GM12873 (cell line): ENCODE results near the gene UFSP1.

Experiments used
- TF ChIP-seq, protein P1 (sequence below): IDR thresholded peaks from 2 replicates; pipeline ENCODE4 v1.5.1; 2012; ENCODE audit warnings: low read depth, mild to moderate bottlenecking, moderate library complexity, low read length, control low read depth; ENCODE audit not compliant: insufficient read depth; ENCODE audit errors: missing control alignments

UFSP1 gene

DNA sequence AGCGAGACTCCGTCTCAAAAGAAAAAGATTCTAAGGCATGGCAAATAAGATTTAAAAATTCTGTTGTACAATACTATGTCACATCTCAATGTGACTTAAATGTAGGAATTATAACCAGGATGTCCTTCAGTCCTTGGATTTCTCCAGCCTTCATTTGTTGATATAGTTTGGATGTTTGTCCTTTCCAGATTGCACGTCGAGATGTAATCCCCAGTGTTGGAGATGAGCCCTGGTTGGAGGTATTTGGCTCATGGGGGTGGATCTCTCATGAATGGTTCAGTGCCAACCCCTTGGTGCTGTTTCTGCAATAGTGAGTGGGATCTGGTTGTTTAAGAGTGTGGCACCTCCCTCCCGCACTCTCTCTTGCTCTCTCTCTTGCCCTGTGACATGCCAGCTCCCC is 19.0 kb upstream of the UFSP1 start:
- TF ChIP-seq, protein P1, sequence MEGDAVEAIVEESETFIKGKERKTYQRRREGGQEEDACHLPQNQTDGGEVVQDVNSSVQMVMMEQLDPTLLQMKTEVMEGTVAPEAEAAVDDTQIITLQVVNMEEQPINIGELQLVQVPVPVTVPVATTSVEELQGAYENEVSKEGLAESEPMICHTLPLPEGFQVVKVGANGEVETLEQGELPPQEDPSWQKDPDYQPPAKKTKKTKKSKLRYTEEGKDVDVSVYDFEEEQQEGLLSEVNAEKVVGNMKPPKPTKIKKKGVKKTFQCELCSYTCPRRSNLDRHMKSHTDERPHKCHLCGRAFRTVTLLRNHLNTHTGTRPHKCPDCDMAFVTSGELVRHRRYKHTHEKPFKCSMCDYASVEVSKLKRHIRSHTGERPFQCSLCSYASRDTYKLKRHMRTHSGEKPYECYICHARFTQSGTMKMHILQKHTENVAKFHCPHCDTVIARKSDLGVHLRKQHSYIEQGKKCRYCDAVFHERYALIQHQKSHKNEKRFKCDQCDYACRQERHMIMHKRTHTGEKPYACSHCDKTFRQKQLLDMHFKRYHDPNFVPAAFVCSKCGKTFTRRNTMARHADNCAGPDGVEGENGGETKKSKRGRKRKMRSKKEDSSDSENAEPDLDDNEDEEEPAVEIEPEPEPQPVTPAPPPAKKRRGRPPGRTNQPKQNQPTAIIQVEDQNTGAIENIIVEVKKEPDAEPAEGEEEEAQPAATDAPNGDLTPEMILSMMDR = no peak

DNA sequence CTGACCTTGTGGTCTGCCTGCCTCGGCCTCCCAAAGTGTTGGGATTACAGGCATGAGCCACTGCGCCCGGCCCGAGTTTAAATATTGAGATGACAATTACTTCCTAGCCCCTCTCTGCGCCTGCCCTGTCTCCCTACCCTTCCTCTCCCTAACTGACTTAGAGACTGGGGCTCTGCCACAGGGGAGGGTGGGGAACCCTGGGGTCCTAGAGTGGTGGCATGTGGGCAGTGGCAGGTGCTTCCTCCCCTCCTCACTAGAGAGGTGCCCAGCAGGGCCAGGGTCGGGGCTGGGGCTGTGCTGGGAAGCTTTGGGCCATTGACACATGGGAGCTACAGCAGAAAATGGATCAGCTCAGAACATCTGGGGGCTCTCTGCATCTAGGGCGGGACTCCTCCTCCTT is 13.1 kb upstream of the UFSP1 start:
- TF ChIP-seq, protein P1 = no peak

DNA sequence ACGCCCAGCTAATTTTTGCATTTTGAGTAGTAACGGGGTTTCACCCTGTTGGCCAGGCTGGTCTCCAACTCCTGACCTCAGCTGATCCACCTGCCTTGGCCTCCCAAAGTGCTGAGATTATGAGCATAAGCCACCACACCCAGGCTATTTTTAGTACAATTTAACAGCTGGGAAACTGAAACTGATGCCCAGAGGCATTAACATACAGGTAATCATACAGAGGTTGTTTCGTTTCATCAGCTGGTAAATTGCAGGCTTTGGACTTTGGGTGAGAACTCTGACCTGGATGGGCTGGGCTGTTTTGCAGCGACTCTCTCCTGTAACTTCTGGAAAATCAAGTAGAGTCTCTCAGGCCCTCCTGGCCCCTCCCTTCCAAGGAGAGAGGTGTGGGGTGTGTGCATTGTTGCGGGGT is 12.4 kb upstream of the UFSP1 start:
- TF ChIP-seq, protein P1 = no peak

DNA sequence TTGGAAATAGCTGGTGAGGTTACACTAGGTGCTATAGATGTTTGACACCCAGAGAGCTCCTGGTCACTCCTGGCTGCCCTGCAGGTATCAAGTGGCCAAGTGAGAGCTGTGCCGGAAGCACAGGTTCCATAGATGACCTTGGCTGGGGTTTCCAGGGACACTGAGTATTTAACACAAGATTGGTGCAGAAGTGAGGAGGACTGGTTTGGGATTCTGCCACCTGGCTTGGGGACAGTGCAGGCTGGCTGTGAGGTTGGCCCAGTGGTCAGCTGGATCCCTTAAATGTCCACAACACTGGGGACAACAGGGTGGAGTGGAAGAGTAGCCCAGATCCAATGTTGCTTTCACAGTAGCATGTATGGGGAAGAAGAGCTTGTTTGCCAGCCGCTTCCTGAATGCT is 11.5 kb upstream of the UFSP1 start:
- TF ChIP-seq, protein P1 = no peak

DNA sequence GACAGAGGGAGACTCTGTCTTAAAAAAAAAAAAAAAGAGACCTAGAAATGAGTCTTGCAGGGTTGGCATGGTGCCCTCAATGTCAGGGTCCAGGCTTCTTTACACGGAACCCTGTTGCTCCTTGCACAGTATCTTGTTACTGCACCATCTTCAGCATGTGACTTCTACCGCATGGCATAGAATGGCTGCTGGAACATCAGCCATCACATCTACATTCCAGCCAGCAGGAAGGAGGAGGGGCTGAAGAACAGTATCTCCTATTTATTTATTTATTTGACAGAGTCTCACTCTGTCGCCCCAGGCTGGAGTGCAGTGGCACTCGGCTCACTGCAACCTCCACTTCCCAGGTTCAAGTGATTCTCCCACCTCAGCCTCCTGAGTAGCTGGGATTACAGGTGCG is 9.9 kb upstream of the UFSP1 start:
- TF ChIP-seq, protein P1 = no peak

DNA sequence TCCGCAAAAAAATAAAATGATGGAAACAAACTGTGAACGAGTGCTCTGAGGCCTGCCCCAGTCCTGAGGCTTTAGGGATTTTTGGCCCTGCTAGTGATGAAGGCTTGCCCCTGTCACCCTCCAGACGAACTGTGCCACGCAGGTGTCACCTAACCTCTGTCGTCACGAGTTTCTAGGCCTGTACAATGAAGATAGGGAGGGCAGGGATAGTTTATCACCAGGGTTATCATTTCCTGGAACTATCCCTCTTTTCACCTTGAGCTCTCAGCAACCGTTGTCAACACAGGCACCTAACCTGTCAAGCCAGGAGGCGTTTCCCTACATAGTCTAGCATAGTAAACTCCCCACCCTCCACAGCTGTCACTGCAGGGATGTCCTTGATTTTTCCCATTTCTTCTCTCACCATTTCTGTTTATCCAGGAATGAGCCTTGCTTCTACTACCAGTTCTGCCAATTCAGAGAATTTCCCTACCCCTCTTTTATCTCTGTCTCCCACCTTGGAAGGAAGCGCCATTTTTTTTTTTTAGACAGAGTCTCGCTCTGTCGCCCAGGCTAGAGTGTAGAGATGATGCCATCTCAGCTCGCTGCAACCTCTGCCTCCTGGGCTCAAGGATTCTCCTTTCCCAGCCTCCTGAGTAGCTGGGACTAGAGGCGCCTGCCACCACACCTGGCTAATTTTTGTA is 8.4 kb upstream of the UFSP1 start:
- TF ChIP-seq, protein P1 = no peak

DNA sequence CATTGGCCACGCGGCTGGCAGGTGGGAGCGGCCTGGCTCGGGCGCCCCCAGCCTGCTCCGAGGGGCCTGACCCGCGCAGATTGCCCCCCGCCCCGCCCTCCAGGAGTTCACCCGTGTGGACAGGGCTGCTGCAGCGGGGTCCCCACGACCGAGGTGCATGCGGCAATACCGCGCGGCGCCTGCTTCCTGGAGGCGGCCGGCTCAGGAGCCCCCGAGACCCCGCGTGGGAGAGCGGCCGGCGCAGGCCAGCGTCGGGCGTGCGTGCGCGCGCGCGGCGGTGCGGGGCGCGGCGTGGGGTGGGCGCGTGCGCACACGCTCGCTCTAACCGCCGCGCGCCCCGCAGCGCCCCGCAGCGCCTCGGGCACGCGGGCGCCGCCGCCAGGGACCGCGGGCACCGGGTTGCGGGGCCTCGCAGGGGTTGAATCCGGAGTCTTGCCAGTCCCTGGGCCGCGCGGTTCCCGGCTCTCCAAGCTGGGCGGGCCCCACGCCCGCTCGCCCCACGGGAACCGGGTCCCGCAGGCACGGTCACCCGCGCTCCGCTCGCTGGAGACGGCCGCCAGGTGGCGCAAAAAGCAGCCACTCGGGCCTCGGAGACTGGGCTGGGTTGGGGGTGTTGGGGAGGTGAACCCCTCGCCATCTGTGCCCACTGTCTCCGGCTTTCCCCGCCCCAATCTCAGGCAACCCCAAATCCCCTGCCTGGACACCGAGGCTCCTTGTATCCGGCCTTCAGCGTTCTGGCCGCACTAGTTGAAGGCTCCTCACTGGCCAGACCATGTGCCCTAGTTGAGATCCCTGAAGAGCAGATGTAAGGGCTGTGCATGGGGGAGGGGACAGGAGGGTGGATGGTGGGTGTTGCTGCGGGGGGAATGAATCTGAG is 7.5 kb upstream of the UFSP1 start:
- TF ChIP-seq, protein P1 = peak; percentile 80
